GM19023 (cell line): Measurements from ENCODE around the gene PTN.
"Not testable (repeated sequence)": the region's sequence is repeated elsewhere in the genome, so short reads cannot be mapped to it uniquely, and the experiment has no call there.

Experiments used
- ATAC-seq: cut with Tn5 transposase; IDR thresholded peaks from one replicate; pipeline ENCODE4 v1.9.1; 2021; ENCODE audit warnings: mild to moderate bottlenecking, moderate library complexity; ENCODE audit not compliant: unreplicated experiment

Gene PTN

GRCh38 chr7:137268001-137268865, 75.3 kb downstream of the PTN start:
- ATAC-seq = not testable (repeated sequence)

GRCh38 chr7:137266764-137267163, 76.8 kb downstream of the PTN start:
- ATAC-seq = no peak

- not testable (repeated sequence) for ATAC-seq
Observed at GRCh38 chr7:137265480-137265879, 78.1 kb downstream of the PTN start.

GRCh38 chr7:137262599-137262998, 80.9 kb downstream of the PTN start:
- ATAC-seq = no peak

GRCh38 chr7:137258552-137258951, 85.0 kb downstream of the PTN start:
- ATAC-seq = no peak

- ATAC-seq = no peak
Observed at GRCh38 chr7:137254766-137255165, 88.8 kb downstream of the PTN start.

GRCh38 chr7:137245890-137246289, 97.6 kb downstream of the PTN start:
- no peak for ATAC-seq

GRCh38 chr7:137245186-137245585, 98.3 kb downstream of the PTN start:
- ATAC-seq = no peak

GRCh38 chr7:137243741-137244140, 99.8 kb downstream of the PTN start:
- no peak for ATAC-seq

GRCh38 chr7:137242616-137243015, 100.9 kb downstream of the PTN start:
- no peak for ATAC-seq

GRCh38 chr7:137241655-137242360, 101.7 kb downstream of the PTN start:
- ATAC-seq = no peak

GRCh38 chr7:137239186-137239585, 104.3 kb downstream of the PTN start:
- ATAC-seq = not testable (repeated sequence)

GRCh38 chr7:137235434-137235833, 108.1 kb downstream of the PTN start:
- ATAC-seq = no peak

- no peak for ATAC-seq
Observed at GRCh38 chr7:137231167-137231566, 112.4 kb downstream of the PTN start.

GRCh38 chr7:137221467-137221866, 122.1 kb downstream of the PTN start:
- no peak for ATAC-seq

GRCh38 chr7:137213744-137214143, 129.8 kb downstream of the PTN start:
- no peak for ATAC-seq

GRCh38 chr7:137209151-137209817, 134.2 kb downstream of the PTN start:
- no peak for ATAC-seq

- no peak for ATAC-seq
Observed at GRCh38 chr7:137206770-137207169, 136.8 kb downstream of the PTN start.

GRCh38 chr7:137204246-137204645, 139.3 kb downstream of the PTN start:
- no peak for ATAC-seq

- ATAC-seq = no peak
Observed at GRCh38 chr7:137203351-137203750, 140.2 kb downstream of the PTN start.

GRCh38 chr7:137196648-137197047, 146.9 kb downstream of the PTN start:
- no peak for ATAC-seq

- ATAC-seq = no peak
Observed at GRCh38 chr7:137195996-137196395, 147.5 kb downstream of the PTN start.
